ENCODE data around the gene UPF3A.

GRCh38 chr13:114296448-114296847, 15.0 kb downstream of the UPF3A start:
- TF ChIP-seq POLR2AphosphoS5 (IDR thresholded peaks at IDR 0.05; ENCODE audit: low read length) (no peak), EZH2 (IDR thresholded peaks at IDR 0.05; ENCODE audit: borderline replicate concordance, control insufficient read depth, low read depth, low read length) (no peak), ZBTB33 (IDR thresholded peaks at IDR 0.05) (no peak), YY1 (IDR thresholded peaks at IDR 0.05; ENCODE audit: low read depth, low read length) (no peak), RUNX3 (IDR thresholded peaks at IDR 0.05; ENCODE audit: low read length) (no peak), NFXL1 (IDR thresholded peaks at IDR 0.05; ENCODE audit: borderline replicate concordance) (no peak), TCF12 (IDR thresholded peaks at IDR 0.05; ENCODE audit: low read depth, low read length) (no peak), ESRRA (IDR thresholded peaks at IDR 0.05; ENCODE audit: low read length) (no peak), CTCF (IDR thresholded peaks at IDR 0.05 in 2 of 3, conservative IDR thresholded peaks at IDR 0.05 in 1 of 3; ENCODE audit: control insufficient read depth in 2 of 3, extremely low read depth in 1 of 3, insufficient read depth in 1 of 3, low read depth in 3 of 3, low read length in 3 of 3) (no peak), NKRF (conservative IDR thresholded peaks at IDR 0.05) (no peak), RAD21 (IDR thresholded peaks at IDR 0.05; ENCODE audit: insufficient read depth, low read depth, low read length) (no peak)

Measured in GM12878 (cell line).